K562 (cell line): ENCODE data around the gene PRKAG2. TPM values are rescaled to one million over a fixed set of nuclear protein-coding genes. Genes with fewer than 3 reads are reported as not detected.

Experiments
- ATAC-seq: fragments of 200-7000 bp; cut with Tn5 transposase; 3 replicates; pipeline ENCODE4 v1.9.1; 2020; ENCODE audit warnings: moderate library complexity
- BruUV-seq: library from RNA; stranded (reverse); fragments of 400-500 nt; replicated peaks from 2 replicates; lab custom pipeline; 2021; lab: Mats Ljungman, UMichigan
- CTCF ChIA-PET: fragments of 300-600 bp; formaldehyde crosslinking; extraction: SDS; loops from one replicate; lab custom pipeline; 2021; ENCODE audit warnings: low intra/inter-chr PET ratio; lab: Yijun Ruan, JAX
- POLR2A ChIA-PET: fragments of 300-600, 350-650 bp; sonication (Branson Sonifier 250); formaldehyde crosslinking; extraction: SDS; loops from one replicate; lab custom pipeline; 2021; ENCODE audit warnings: antibody characterized with exemption, inconsistent platforms; lab: Yijun Ruan, JAX
- DNase-seq, 4 experiments: peaks; one replicate each; pipeline versions ENCODE4 v3.0.0 to v3.0.0-alpha.2; 2011 to 2018; ENCODE audit warnings: low spot score in 3 of 4, mixed read lengths in 3 of 4; ENCODE audit errors: extremely low read depth in 1 of 4
- FAIRE-seq: peaks from 2 replicates; lab custom pipeline; 2011; peaks lifted over from hg19 to GRCh38; lab: Jason Lieb, UNC
- H2AFZ ChIP-seq: 2 replicates; pipeline ENCODE4 v1.6.0; 2011; ENCODE audit warnings: low read depth, low read length, control low read depth, inconsistent platforms
- H3K27ac ChIP-seq: fragments of 200-600 bp; 3 replicates; pipeline ENCODE4 v1.8.0; 2011; ENCODE audit warnings: low read depth, mild to moderate bottlenecking, control low read depth, inconsistent platforms, low read length, moderate library complexity, mixed read lengths; ENCODE audit errors: extremely low read depth
- H3K27me3 ChIP-seq, 2 experiments: fragments of 300-600 bp in 1 of 2; 2 replicates in 1 of 2; 3 replicates in 1 of 2; pipeline versions ENCODE4 v1.6.0 to v1.8.0; 2011; ENCODE audit warnings: inconsistent platforms in 2 of 2, low read length in 2 of 2, mild to moderate bottlenecking in 1 of 2, mixed read lengths in 1 of 2, moderate library complexity in 1 of 2; ENCODE audit not compliant: control insufficient read depth in 2 of 2, insufficient read depth in 2 of 2
- H3K36me3 ChIP-seq: fragments of 300-600 bp; 3 replicates; pipeline ENCODE4 v1.8.0; 2011; ENCODE audit warnings: mild to moderate bottlenecking, low read length, inconsistent platforms; ENCODE audit not compliant: control insufficient read depth, insufficient read depth
- H3K4me1 ChIP-seq, 2 experiments: fragments of 200-600 bp in 1 of 2; replicated peaks in 1 of 2; 2 replicates in 1 of 2; 3 replicates in 1 of 2; pipeline versions ENCODE4 v1.5.1 to v1.8.0; 2011; ENCODE audit warnings: inconsistent platforms in 2 of 2, low read length in 2 of 2, mild to moderate bottlenecking in 1 of 2, mixed read lengths in 1 of 2, moderate library complexity in 1 of 2; ENCODE audit not compliant: control insufficient read depth in 2 of 2, insufficient read depth in 2 of 2
- H3K4me2 ChIP-seq: 2 replicates; pipeline ENCODE4 v1.6.1; 2011; ENCODE audit warnings: low read length, control low read depth, inconsistent platforms, mixed read lengths; ENCODE audit not compliant: insufficient read depth
- H3K4me3 ChIP-seq: fragments of 200-600 bp; sonication (generic), shearing (Covaris generic); 2 replicates; pipeline ENCODE4 v1.5.1; 2016; ENCODE audit warnings: control low read depth, inconsistent platforms
- H3K79me2 ChIP-seq: fragments of 200-600 bp; 3 replicates; pipeline ENCODE4 v1.8.0; 2011; ENCODE audit warnings: low read length, inconsistent platforms; ENCODE audit not compliant: control insufficient read depth, insufficient read depth
- H3K9ac ChIP-seq, 2 experiments: 2 replicates each; pipeline versions ENCODE4 v1.6.0 to v1.6.1; 2011; ENCODE audit warnings: low read depth in 2 of 2, low read length in 2 of 2, control low read depth in 1 of 2, inconsistent platforms in 1 of 2, mild to moderate bottlenecking in 1 of 2, mixed read lengths in 1 of 2; ENCODE audit not compliant: insufficient read depth in 1 of 2
- H3K9me1 ChIP-seq: one replicate; pipeline ENCODE4 v1.6.0; 2011; ENCODE audit warnings: inconsistent platforms, mild to moderate bottlenecking, low read length, moderate library complexity; ENCODE audit not compliant: control insufficient read depth, insufficient read depth
- H3K9me3 ChIP-seq: replicated peaks from 2 replicates; pipeline ENCODE4 v1.5.1; 2011; ENCODE audit warnings: low read depth, low read length, inconsistent platforms; ENCODE audit not compliant: control insufficient read depth, insufficient read depth
- H4K20me1 ChIP-seq: replicated peaks from 2 replicates; pipeline ENCODE4 v1.6.1; 2011; ENCODE audit warnings: low read length, inconsistent platforms, mixed read lengths; ENCODE audit not compliant: control insufficient read depth, insufficient read depth
- E2F4 ChIP-seq: sonication (generic); formaldehyde crosslinking; IDR thresholded peaks from 2 replicates; pipeline ENCODE4 v1.8.0; 2022; ENCODE audit warnings: mild to moderate bottlenecking, low read depth, missing genetic modification reagents
- E4F1 ChIP-seq: fragments of 250-450 bp; sonication (Bioruptor Pico); IDR thresholded peaks from 2 replicates; pipeline ENCODE4 v1.5.0; 2021; ENCODE audit warnings: mild to moderate bottlenecking, borderline replicate concordance
- HINFP ChIP-seq: fragments of 450-650 bp; conservative IDR thresholded peaks from 2 replicates; pipeline ENCODE4 v1.6.1; 2016; ENCODE audit warnings: missing genetic modification characterization, low read depth, mild to moderate bottlenecking, control low read depth, missing compliant biosample characterization
- RAD21 ChIP-seq, 2 experiments: fragments of 250-450 bp in 1 of 2; fragments of 450-650 bp in 1 of 2; sonication (Bioruptor Pico) in 1 of 2; formaldehyde crosslinking in 1 of 2; IDR thresholded peaks in 1 of 2; conservative IDR thresholded peaks in 1 of 2; 2 replicates each; pipeline versions ENCODE4 v1.4.0 to v1.8.0; 2020 to 2022; ENCODE audit warnings: mild to moderate bottlenecking in 2 of 2, moderate library complexity in 1 of 2
- SOX6 ChIP-seq: fragments of 450-650 bp; IDR thresholded peaks from 2 replicates; pipeline ENCODE4 v1.6.1; 2014; ENCODE audit warnings: mild to moderate bottlenecking
- ZNF274 ChIP-seq: IDR thresholded peaks from 2 replicates; pipeline ENCODE4 v1.6.1; 2011; ENCODE audit warnings: low read depth, mild to moderate bottlenecking, low read length, moderate library complexity, borderline replicate concordance
- ZNF699 ChIP-seq: fragments of 250-450 bp; sonication (Bioruptor Pico); IDR thresholded peaks from 2 replicates; pipeline ENCODE4 v1.8.0; 2021; ENCODE audit warnings: mild to moderate bottlenecking, moderate library complexity; ENCODE audit not compliant: insufficient replicate concordance
- WGBS: fragments of 100-300 bp; shearing (Covaris generic); methylation state at CpG from one replicate; pipeline ENCODE4 v1.1.6; 2016; ENCODE audit warnings: low coverage, mixed read lengths; ENCODE audit not compliant: insufficient coverage; ENCODE audit errors: missing lambda C conversion rate; 5-methylcytosine and 5-hydroxymethylcytosine counted together
- in situ Hi-C: fragments of 300-500 bp; cut with MboI; formaldehyde crosslinking; loops from 4 replicates; pipeline ENCODE4 v1.15.0; 2018; ENCODE audit warnings: inconsistent platforms, mixed read lengths
- intact Hi-C: fragments of 100-400 bp; cut with micrococcal nuclease; formaldehyde crosslinking; loops from 2 replicates; pipeline ENCODE4 v1.14.2; 2022
- polyA plus RNA-seq, 8 experiments: library from polyadenylated mRNA; depleted of rRNA in 4 of 8; stranded (reverse) in 5 of 8; unstranded in 3 of 8; fragments of >200 nt; fragmentation: Nextera tagmentation in 2 of 8; fragmentation: Illumina TruSeq in 1 of 8; extraction: Ambion mirVana in 2 of 8; extraction: Trizol in 1 of 8; gene quantifications; 2 replicates each; pipeline versions ENCODE4 v1.2.1 to v1.2.3, GENCODE V29; 2011 to 2014; ENCODE audit warnings: inconsistent platforms in 1 of 8, missing spikeins in 1 of 8
- total RNA-seq, 7 experiments: library from RNA; depleted of rRNA in 6 of 7; stranded (reverse); fragments of >200 nt in 6 of 7; fragmentation: Illumina TruSeq in 2 of 7; extraction: Trizol in 2 of 7; gene quantifications; 2 replicates each; pipeline versions ENCODE4 v1.2.1 to v1.2.3, GENCODE V29; 2011 to 2021; ENCODE audit warnings: low replicate concordance in 1 of 7

The PRKAG2 gene
- total and polyA plus RNA-seq, 9 of the 15 experiments (the other 6 are each of a cell fraction or from before 2014, with no cell fraction given) = 0.99 to 5.6 (median 3.3) TPM

GRCh38 chr7:151540146-151540545 lies 336.8 kb downstream of the PRKAG2 start:
- Histone ChIP-seq H3K27ac (no peak overlapping the region), H3K9me1 (no peaks in the 10 kb centered on the region), H2AFZ (no peak overlapping the region), H3K79me2 (no peaks in the 10 kb centered on the region), H4K20me1 (no peaks in the 10 kb centered on the region), H3K4me2 (no peak overlapping the region), H3K27me3 (peaks cover 64% of the 10 kb centered on the region in 2 experiments), H3K4me3 (no peak overlapping the region), H3K4me1 (no peaks in the 10 kb centered on the region), H3K9ac (no peak overlapping the region), H3K9me3 (no peaks in the 10 kb centered on the region), H3K36me3 (no peaks in the 10 kb centered on the region)
- ATAC-seq = no peak
- no TSS peak for BruUV-seq
- POLR2A ChIA-PET = no interaction called here
- WGBS = 3% methylated on average over 4 of the region's 4 CpGs
- in situ Hi-C loops = no loop called here
- intact Hi-C loops = no loop called here
- CTCF ChIA-PET = no interaction called here
- no peak for DNase-seq
- no peak for FAIRE-seq
- TF ChIP-seq RAD21 (CRISPR knock-in tag; conservative IDR thresholded peaks at IDR 0.05 in 1 of 2, IDR thresholded peaks at IDR 0.05 in 1 of 2) = no peak
- no peak for TF ChIP-seq ZNF274
- no peak for TF ChIP-seq E4F1 (CRISPR knock-in tag)
- no peak for TF ChIP-seq ZNF699 (CRISPR knock-in tag)
- TF ChIP-seq SOX6 = no peak
- no peak for TF ChIP-seq E2F4 (CRISPR knock-in tag)
- TF ChIP-seq HINFP (tag) = no peak
